T-cell (primary cell): ENCODE results near the gene SELENOO. TPM values are rescaled to one million over a fixed set of nuclear protein-coding genes. Genes with fewer than 3 reads are reported as not detected.

Source experiments
- ATAC-seq, 4 experiments: fragments of 200-7000 bp in 3 of 4; fragments of 150-1000 bp in 1 of 4; cut with Tn5 transposase; replicated peaks in 1 of 4; 1 replicate in 3 of 4; 2 replicates in 1 of 4; pipeline ENCODE4 v1.10.0; 2021; ENCODE audit warnings: moderate library complexity in 3 of 4, mild to moderate bottlenecking in 2 of 4, moderate number of reproducible peaks in 1 of 4
- CTCF ChIA-PET, 2 donors: fragments of 300-600 bp; sonication (Branson Sonifier 250); formaldehyde crosslinking; loops; one replicate each; lab custom pipeline; 2022; ENCODE audit warnings: antibody characterized with exemption in 2 of 2; lab: Charles Lee
- POLR2A ChIA-PET, 2 donors: fragments of 300-600 bp; sonication (Branson Sonifier 250); formaldehyde crosslinking; loops; one replicate each; lab custom pipeline; 2022; ENCODE audit warnings: antibody characterized with exemption in 2 of 2; lab: Charles Lee
- DNase-seq, 35 experiments: peaks; one replicate each; pipeline versions ENCODE4 v3.0.0 to v3.0.0-alpha.2; 2013 to 2023
- H3K27ac ChIP-seq: one replicate; pipeline ENCODE4 v1.5.1; 2013; ENCODE audit warnings: low read length
- H3K27me3 ChIP-seq, 2 experiments: replicated peaks in 1 of 2; 1 replicate in 1 of 2; 2 replicates in 1 of 2; pipeline versions ENCODE4 v1.6.1 to v1.7.0; 2013; ENCODE audit warnings: low read length in 1 of 2, mixed read lengths in 1 of 2; ENCODE audit not compliant: control insufficient read depth in 2 of 2, insufficient read depth in 2 of 2; ENCODE audit errors: extremely low read depth in 1 of 2
- H3K36me3 ChIP-seq, 2 donors: 1 replicate in 1 of 2; 2 replicates in 1 of 2; pipeline versions ENCODE4 v1.6.1 to v1.7.0; 2013; ENCODE audit warnings: low read length in 1 of 2; ENCODE audit not compliant: control insufficient read depth in 2 of 2, insufficient read depth in 1 of 2; ENCODE audit errors: extremely low read depth in 1 of 2
- H3K4me1 ChIP-seq, 2 experiments: 1 replicate in 1 of 2; 2 replicates in 1 of 2; pipeline versions ENCODE4 v1.6.1 to v1.7.0; 2013; ENCODE audit warnings: low read length in 2 of 2, mixed read lengths in 1 of 2; ENCODE audit not compliant: insufficient read depth in 2 of 2, control insufficient read depth in 1 of 2; ENCODE audit errors: extremely low read depth in 1 of 2
- H3K4me3 ChIP-seq, 2 donors: 1 replicate in 1 of 2; 2 replicates in 1 of 2; pipeline versions ENCODE4 v1.5.1 to v1.7.0; 2013; ENCODE audit warnings: mild to moderate bottlenecking in 2 of 2, low read length in 1 of 2, moderate library complexity in 1 of 2; ENCODE audit not compliant: control insufficient read depth in 1 of 2; ENCODE audit errors: extremely low read depth in 1 of 2
- H3K9me3 ChIP-seq: 2 replicates; pipeline ENCODE4 v1.7.0; 2013
- H3K27ac Mint-ChIP-seq, 2 donors: one replicate each; pipeline ENCODE4 v1.8.0; 2020 to 2021; ENCODE audit warnings: mild to moderate bottlenecking in 2 of 2, mixed read lengths in 2 of 2
- H3K27me3 Mint-ChIP-seq, 2 donors: one replicate each; pipeline ENCODE4 v1.8.0; 2021 to 2022; ENCODE audit warnings: mixed read lengths in 2 of 2
- H3K36me3 Mint-ChIP-seq: one replicate; pipeline ENCODE4 v1.8.0; 2021; ENCODE audit warnings: mixed read lengths
- H3K4me1 Mint-ChIP-seq, 3 donors: one replicate each; pipeline ENCODE4 v1.8.0; 2020 to 2022; ENCODE audit warnings: mixed read lengths in 3 of 3, mild to moderate bottlenecking in 1 of 3
- H3K4me3 Mint-ChIP-seq, 3 donors: one replicate each; pipeline ENCODE4 v1.8.0; 2020 to 2022; ENCODE audit warnings: mild to moderate bottlenecking in 3 of 3, mixed read lengths in 3 of 3, moderate library complexity in 3 of 3
- H3K9me3 Mint-ChIP-seq, 3 donors: one replicate each; pipeline ENCODE4 v1.8.0; 2020 to 2022; ENCODE audit warnings: mixed read lengths in 3 of 3
- WGBS: methylation state at CpG from one replicate; pipeline ENCODE4 v1.1.5; 2013; ENCODE audit warnings: missing lambda C conversion rate; ENCODE audit not compliant: insufficient coverage; 5-methylcytosine and 5-hydroxymethylcytosine counted together
- total RNA-seq, 35 experiments: library from RNA in 6 of 35; stranded (reverse) in 6 of 35; fragments of 120-200 nt in 1 of 35; gene quantifications; one replicate each; pipeline versions ENCODE4 v1.2.1 to v1.2.4 and lab custom pipeline; 2013 to 2026

SELENOO gene
- total RNA-seq, 5 donors from 2014 or later (not counting 1 experiment from before 2014, with no cell fraction given): 28.9 to 51.0 (median 46.1) TPM

GRCh38 chr22:50213263-50213662, 12.5 kb downstream of the SELENOO start:
- H3K4me1 Mint-ChIP-seq: peaks cover 23 to 25% (median 23%) of the 10 kb centered on the region in 3 donors
- no peak overlapping the region for H3K4me3 Mint-ChIP-seq
- H3K27ac Mint-ChIP-seq: no peak overlapping the region
- POLR2A ChIA-PET: no interaction called here
- H3K4me3 ChIP-seq: no peak overlapping the region
- no peaks in the 10 kb centered on the region for H3K27me3 Mint-ChIP-seq
- peaks cover 34% of the 10 kb centered on the region for H3K36me3 Mint-ChIP-seq
- H3K27ac ChIP-seq: no peak overlapping the region
- no peaks in the 10 kb centered on the region for H3K9me3 ChIP-seq
- CTCF ChIA-PET: no interaction called here
- no peaks in the 10 kb centered on the region for H3K27me3 ChIP-seq
- no peak for DNase-seq
- ATAC-seq: no peak
- 100% methylated on average over 9 of the region's 9 CpGs for WGBS
- no peaks in the 10 kb centered on the region for H3K9me3 Mint-ChIP-seq
- peaks cover 9 to 60% of the 10 kb centered on the region in 2 donors for H3K36me3 ChIP-seq
- H3K4me1 ChIP-seq: peaks cover 0 to 17% of the 10 kb centered on the region in 2 experiments

- no peaks in the 10 kb centered on the region for H3K27me3 Mint-ChIP-seq
- H3K36me3 Mint-ChIP-seq: peaks cover 30% of the 10 kb centered on the region
- peaks cover 16 to 21% (median 19%) of the 10 kb centered on the region in 3 donors for H3K4me1 Mint-ChIP-seq
- ChIA-PET POLR2A (no interaction called here), CTCF (interaction anchor here in 1 of 2 donors (0.6 kb wide), 1 partner anchor 332 kb away, joined by 4 read pairs; no protein-coding TSS in a partner anchor)
- WGBS: 96% methylated on average over 11 of the region's 17 CpGs
- no peak overlapping the region for H3K4me3 Mint-ChIP-seq
- Histone ChIP-seq H3K27ac (no peak overlapping the region), H3K4me3 (no peak overlapping the region), H3K4me1 (peaks cover 0 to 4% of the 10 kb centered on the region in 2 experiments), H3K27me3 (no peaks in the 10 kb centered on the region), H3K9me3 (no peaks in the 10 kb centered on the region), H3K36me3 (peaks cover 13 to 63% of the 10 kb centered on the region in 2 donors)
- H3K27ac Mint-ChIP-seq: peak overlapping the region in 1 of 2 donors; percentile 13
- DNase-seq (no peak), ATAC-seq (no peak)
- no peaks in the 10 kb centered on the region for H3K9me3 Mint-ChIP-seq
These were observed 14.7 kb downstream of the SELENOO start for GRCh38 chr22:50215297-50216054.

- peaks cover 35% of the 10 kb centered on the region for H3K36me3 Mint-ChIP-seq
- H3K9me3 Mint-ChIP-seq: no peaks in the 10 kb centered on the region
- Histone ChIP-seq H3K27me3 (no peaks in the 10 kb centered on the region), H3K27ac (no peak overlapping the region), H3K4me3 (no peak overlapping the region), H3K36me3 (peaks cover 15 to 63% of the 10 kb centered on the region in 2 donors), H3K4me1 (no peaks in the 10 kb centered on the region), H3K9me3 (no peaks in the 10 kb centered on the region)
- CTCF ChIA-PET: no interaction called here
- POLR2A ChIA-PET: no interaction called here
- ATAC-seq (no peak), DNase-seq (no peak)
- 93% methylated on average over 13 of the region's 15 CpGs for WGBS
- no peak overlapping the region for H3K4me3 Mint-ChIP-seq
- H3K27me3 Mint-ChIP-seq: no peaks in the 10 kb centered on the region
- H3K27ac Mint-ChIP-seq: no peak overlapping the region
- H3K4me1 Mint-ChIP-seq: peaks cover 16 to 19% (median 18%) of the 10 kb centered on the region in 3 donors
These were observed 15.4 kb downstream of the SELENOO start for GRCh38 chr22:50216055-50216683.

- H3K27me3 ChIP-seq: no peaks in the 10 kb centered on the region
- no peak overlapping the region for H3K4me3 Mint-ChIP-seq
- H3K27ac Mint-ChIP-seq: no peak overlapping the region
- no peaks in the 10 kb centered on the region for H3K27me3 Mint-ChIP-seq
- peaks cover 22 to 68% of the 10 kb centered on the region in 2 donors for H3K36me3 ChIP-seq
- H3K9me3 Mint-ChIP-seq: no peaks in the 10 kb centered on the region
- H3K36me3 Mint-ChIP-seq: peaks cover 35% of the 10 kb centered on the region
- H3K27ac ChIP-seq: no peak overlapping the region
- no peaks in the 10 kb centered on the region for H3K9me3 ChIP-seq
- peaks cover 15 to 17% (median 16%) of the 10 kb centered on the region in 3 donors for H3K4me1 Mint-ChIP-seq
- H3K4me1 ChIP-seq: no peaks in the 10 kb centered on the region
- H3K4me3 ChIP-seq: no peak overlapping the region
- 97% methylated on average over 56 of the region's 57 CpGs for WGBS
- ChIA-PET POLR2A (no interaction called here), CTCF (no interaction called here)
- DNase-seq (no peak), ATAC-seq (peak in 2 of 4 experiments; percentile 6 to 9)
These were observed 16.1 kb downstream of the SELENOO start for GRCh38 chr22:50216684-50217520.

GRCh38 chr22:50217543-50218152, 16.8 kb downstream of the SELENOO start:
- Histone ChIP-seq H3K36me3 (peaks cover 27 to 70% of the 10 kb centered on the region in 2 donors), H3K9me3 (no peaks in the 10 kb centered on the region), H3K27ac (no peak overlapping the region), H3K4me1 (no peaks in the 10 kb centered on the region), H3K27me3 (no peaks in the 10 kb centered on the region), H3K4me3 (no peak overlapping the region)
- Mint-ChIP-seq H3K27me3 (no peaks in the 10 kb centered on the region), H3K9me3 (no peaks in the 10 kb centered on the region), H3K4me3 (no peak overlapping the region), H3K4me1 (peaks cover 9 to 16% (median 14%) of the 10 kb centered on the region in 3 donors), H3K27ac (no peak overlapping the region), H3K36me3 (peaks cover 33% of the 10 kb centered on the region)
- peak in 1 of 4 experiments; percentile 7 for ATAC-seq
- WGBS: 94% methylated on average over 18 of the region's 21 CpGs
- CTCF ChIA-PET: no interaction called here
- DNase-seq: no peak
- POLR2A ChIA-PET: no interaction called here
